ENCODE data around the gene BID. TPM values are rescaled to one million over a fixed set of nuclear protein-coding genes. Genes with fewer than 3 reads are reported as not detected.
"Not testable (repeated sequence)": the region's sequence is repeated elsewhere in the genome, so short reads cannot be mapped to it uniquely, and the experiment has no call there.

The BID gene
- total RNA-seq, 1 experiment from 2014 or later = 32.5 TPM

DNA sequence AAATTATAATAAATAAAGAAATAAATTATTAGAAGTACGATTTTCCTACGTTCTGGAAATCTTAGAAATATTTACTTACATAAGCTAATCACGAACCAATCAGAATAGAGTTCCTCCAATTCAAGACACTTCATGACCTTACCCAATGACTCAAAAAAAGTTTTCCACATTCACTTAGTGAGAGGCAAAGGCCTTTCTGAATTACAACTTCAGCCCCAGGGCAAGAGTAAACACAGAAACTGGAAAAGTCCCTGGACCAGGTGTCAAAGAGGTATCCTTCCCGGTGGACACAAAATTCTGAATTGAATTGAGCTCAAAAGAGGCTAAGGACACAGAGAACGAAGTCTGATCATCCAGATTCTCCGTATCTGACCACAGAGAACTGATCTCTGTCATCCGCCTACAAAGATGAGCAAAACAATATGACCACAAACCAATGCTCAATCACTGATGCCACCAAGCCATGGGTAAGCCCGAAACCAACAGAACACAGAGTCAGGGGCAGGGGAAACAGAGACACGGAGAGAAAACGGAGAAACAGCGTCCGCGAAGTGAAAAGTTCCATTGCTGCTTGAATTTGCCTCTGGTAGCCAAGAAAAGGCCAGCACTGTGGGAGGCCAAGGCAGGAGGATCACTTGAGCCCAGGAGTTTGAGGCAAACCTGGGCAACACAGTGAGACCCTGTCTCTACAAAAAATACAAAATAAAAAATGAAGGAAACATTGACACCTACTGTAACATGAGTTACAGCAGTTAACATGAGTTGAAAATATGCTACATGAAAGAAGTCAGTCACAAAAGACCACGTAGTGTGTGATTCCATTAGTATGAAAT lies 6.8 kb downstream of the BID start:
- ChIA-PET CTCF (interaction anchor here (0.8 to 8.2 kb wide), 3 partner anchors 13 to 25 kb away, joined by 3 to 92 read pairs (median 6); no protein-coding TSS in a partner anchor), POLR2A (no interaction called here)
- TF ChIP-seq MYBL2 (CRISPR knock-in tag; IDR thresholded peaks at IDR 0.05) (no peak), ZNF121 (CRISPR knock-in tag; IDR thresholded peaks at IDR 0.05) (peak; percentile 78; the same call in 1 of the 2 replicates)
- no peaks in the 10 kb centered on the region; the same call in 1 of the 2 replicates for H3K27me3 Mint-ChIP-seq (ENCODE audit: low read depth)
- no peak for DNase-seq (ENCODE audit: low spot score)
- no peak overlapping the region for H3K4me3 Mint-ChIP-seq
- peaks cover 6% of the 10 kb centered on the region for H3K4me1 Mint-ChIP-seq
- no peaks in the 10 kb centered on the region for H3K36me3 Mint-ChIP-seq
- no peak for ATAC-seq
- H3K9me3 Mint-ChIP-seq = no peaks in the 10 kb centered on the region
- peak overlapping the region; percentile 8; the same call in 1 of the 2 replicates for H3K27ac Mint-ChIP-seq

DNA sequence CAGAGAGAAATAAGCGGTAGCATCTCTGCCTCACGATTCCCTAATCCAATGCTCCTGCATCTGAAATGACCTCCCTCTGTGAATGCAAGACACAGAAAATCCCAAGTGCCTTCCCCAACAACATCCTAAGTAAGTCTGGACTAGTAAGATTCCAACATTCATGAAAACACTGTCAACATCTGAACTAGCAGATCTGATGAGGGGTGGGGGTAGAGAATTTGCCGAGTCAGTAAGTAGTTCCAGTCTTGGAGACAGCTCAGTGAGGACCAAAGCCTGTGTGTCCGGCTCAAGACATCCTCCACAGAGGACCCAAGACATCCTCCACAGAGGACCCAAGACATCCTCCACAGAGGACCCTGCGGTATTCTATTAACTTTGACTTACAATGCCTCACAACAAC lies 9.4 kb downstream of the BID start:
- not testable (repeated sequence) for H3K4me3 Mint-ChIP-seq; H3K27ac Mint-ChIP-seq; H3K36me3 Mint-ChIP-seq; H3K27me3 Mint-ChIP-seq (ENCODE audit: low read depth); ATAC-seq; DNase-seq (ENCODE audit: low spot score); H3K9me3 Mint-ChIP-seq; H3K4me1 Mint-ChIP-seq
- ChIA-PET POLR2A (interaction anchor here (0.6 kb wide), 2 partner anchors 17 to 74 kb away, joined by 3 read pairs; no protein-coding TSS in a partner anchor), CTCF (interaction anchor here (1.1 to 2.0 kb wide), 5 partner anchors 11 to 22 kb away, joined by 4 to 13 read pairs (median 5); no protein-coding TSS in a partner anchor)

- no peak for TF ChIP-seq CBFB (CRISPR knock-in tag; IDR thresholded peaks at IDR 0.05; ENCODE audit: low read depth)
- no peak for TF ChIP-seq TP53 (CRISPR knock-in tag; IDR thresholded peaks at IDR 0.05)
- TF ChIP-seq ZNF671 (CRISPR knock-in tag; IDR thresholded peaks at IDR 0.05) = no peak
- no peak for TF ChIP-seq NR1H2 (CRISPR knock-in tag; IDR thresholded peaks at IDR 0.05)
- TF ChIP-seq MYBL2 (CRISPR knock-in tag; IDR thresholded peaks at IDR 0.05) = no peak
- TF ChIP-seq, protein P1, sequence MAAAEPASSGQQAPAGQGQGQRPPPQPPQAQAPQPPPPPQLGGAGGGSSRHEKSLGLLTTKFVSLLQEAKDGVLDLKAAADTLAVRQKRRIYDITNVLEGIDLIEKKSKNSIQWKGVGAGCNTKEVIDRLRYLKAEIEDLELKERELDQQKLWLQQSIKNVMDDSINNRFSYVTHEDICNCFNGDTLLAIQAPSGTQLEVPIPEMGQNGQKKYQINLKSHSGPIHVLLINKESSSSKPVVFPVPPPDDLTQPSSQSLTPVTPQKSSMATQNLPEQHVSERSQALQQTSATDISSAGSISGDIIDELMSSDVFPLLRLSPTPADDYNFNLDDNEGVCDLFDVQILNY (CRISPR knock-in tag; IDR thresholded peaks at IDR 0.05) = no peak
- no peak for TF ChIP-seq NR2C2 (CRISPR knock-in tag; IDR thresholded peaks at IDR 0.05)
- TF ChIP-seq EMX1 (CRISPR knock-in tag; IDR thresholded peaks at IDR 0.05) = no peak
- no peak for TF ChIP-seq OVOL2 (CRISPR knock-in tag; IDR thresholded peaks at IDR 0.05; ENCODE audit: borderline replicate concordance)
- no peak for TF ChIP-seq FOXP4 (CRISPR knock-in tag; IDR thresholded peaks at IDR 0.05)
- no peak for TF ChIP-seq ZNF423 (CRISPR knock-in tag; IDR thresholded peaks at IDR 0.05)
- TF ChIP-seq, protein P2, sequence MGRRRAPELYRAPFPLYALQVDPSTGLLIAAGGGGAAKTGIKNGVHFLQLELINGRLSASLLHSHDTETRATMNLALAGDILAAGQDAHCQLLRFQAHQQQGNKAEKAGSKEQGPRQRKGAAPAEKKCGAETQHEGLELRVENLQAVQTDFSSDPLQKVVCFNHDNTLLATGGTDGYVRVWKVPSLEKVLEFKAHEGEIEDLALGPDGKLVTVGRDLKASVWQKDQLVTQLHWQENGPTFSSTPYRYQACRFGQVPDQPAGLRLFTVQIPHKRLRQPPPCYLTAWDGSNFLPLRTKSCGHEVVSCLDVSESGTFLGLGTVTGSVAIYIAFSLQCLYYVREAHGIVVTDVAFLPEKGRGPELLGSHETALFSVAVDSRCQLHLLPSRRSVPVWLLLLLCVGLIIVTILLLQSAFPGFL (CRISPR knock-in tag; IDR thresholded peaks at IDR 0.05; ENCODE audit: borderline replicate concordance) = no peak
- no peak for TF ChIP-seq USF1 (CRISPR knock-in tag; IDR thresholded peaks at IDR 0.05)
- no peak for TF ChIP-seq PRRX2 (CRISPR knock-in tag; IDR thresholded peaks at IDR 0.05)
- TF ChIP-seq FOXJ3 (CRISPR knock-in tag; IDR thresholded peaks at IDR 0.05; ENCODE audit: borderline replicate concordance) = no peak
- no peak for TF ChIP-seq NFATC4 (CRISPR knock-in tag; IDR thresholded peaks at IDR 0.05)
- TF ChIP-seq, protein P3, sequence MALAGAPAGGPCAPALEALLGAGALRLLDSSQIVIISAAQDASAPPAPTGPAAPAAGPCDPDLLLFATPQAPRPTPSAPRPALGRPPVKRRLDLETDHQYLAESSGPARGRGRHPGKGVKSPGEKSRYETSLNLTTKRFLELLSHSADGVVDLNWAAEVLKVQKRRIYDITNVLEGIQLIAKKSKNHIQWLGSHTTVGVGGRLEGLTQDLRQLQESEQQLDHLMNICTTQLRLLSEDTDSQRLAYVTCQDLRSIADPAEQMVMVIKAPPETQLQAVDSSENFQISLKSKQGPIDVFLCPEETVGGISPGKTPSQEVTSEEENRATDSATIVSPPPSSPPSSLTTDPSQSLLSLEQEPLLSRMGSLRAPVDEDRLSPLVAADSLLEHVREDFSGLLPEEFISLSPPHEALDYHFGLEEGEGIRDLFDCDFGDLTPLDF (CRISPR knock-in tag; IDR thresholded peaks at IDR 0.05) = no peak
- TF ChIP-seq ZNF263 (CRISPR knock-in tag; IDR thresholded peaks at IDR 0.05; ENCODE audit: low read depth) = no peak
- TF ChIP-seq, protein P4, sequence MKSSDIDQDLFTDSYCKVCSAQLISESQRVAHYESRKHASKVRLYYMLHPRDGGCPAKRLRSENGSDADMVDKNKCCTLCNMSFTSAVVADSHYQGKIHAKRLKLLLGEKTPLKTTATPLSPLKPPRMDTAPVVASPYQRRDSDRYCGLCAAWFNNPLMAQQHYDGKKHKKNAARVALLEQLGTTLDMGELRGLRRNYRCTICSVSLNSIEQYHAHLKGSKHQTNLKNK (CRISPR knock-in tag; IDR thresholded peaks at IDR 0.05) = no peak
- CTCF ChIA-PET = interaction anchor here (1.1 kb wide), 1 partner anchor 21 kb away, joined by 4 read pairs; no protein-coding TSS in a partner anchor
- no peaks in the 10 kb centered on the region for H3K36me3 Mint-ChIP-seq
- no peak for ATAC-seq
- peaks cover 6% of the 10 kb centered on the region; the same call in 1 of the 2 replicates for H3K4me1 Mint-ChIP-seq
- H3K27ac Mint-ChIP-seq = no peak overlapping the region
- H3K27me3 Mint-ChIP-seq (ENCODE audit: low read depth) = no peaks in the 10 kb centered on the region; the same call in 1 of the 2 replicates
- no peak overlapping the region for H3K4me3 Mint-ChIP-seq
- no peaks in the 10 kb centered on the region for H3K9me3 Mint-ChIP-seq
- DNase-seq (ENCODE audit: low spot score) = no peak
- POLR2A ChIA-PET = no interaction called here
These were observed 10.2 kb downstream of the BID start for GRCh38 chr22:17764036-17764435.

GRCh38 chr22:17763442-17763841 lies 10.8 kb downstream of the BID start:
- not testable (repeated sequence) for ATAC-seq

More at GRCh38 chr22:17763442-17763841, 10.8 kb downstream of the BID start:
- H3K4me1 Mint-ChIP-seq; POLR2A ChIA-PET; H3K4me3 Mint-ChIP-seq; H3K9me3 Mint-ChIP-seq; DNase-seq (ENCODE audit: low spot score); H3K27me3 Mint-ChIP-seq (ENCODE audit: low read depth); H3K27ac Mint-ChIP-seq; H3K36me3 Mint-ChIP-seq: not testable (repeated sequence)
- CTCF ChIA-PET = interaction anchor here (0.7 to 1.5 kb wide), 2 partner anchors 9 to 21 kb away, joined by 3 read pairs; no protein-coding TSS in a partner anchor

All from WTC11 (cell line).